Measurements from ENCODE around the gene UBAC1.

Gene UBAC1

DNA sequence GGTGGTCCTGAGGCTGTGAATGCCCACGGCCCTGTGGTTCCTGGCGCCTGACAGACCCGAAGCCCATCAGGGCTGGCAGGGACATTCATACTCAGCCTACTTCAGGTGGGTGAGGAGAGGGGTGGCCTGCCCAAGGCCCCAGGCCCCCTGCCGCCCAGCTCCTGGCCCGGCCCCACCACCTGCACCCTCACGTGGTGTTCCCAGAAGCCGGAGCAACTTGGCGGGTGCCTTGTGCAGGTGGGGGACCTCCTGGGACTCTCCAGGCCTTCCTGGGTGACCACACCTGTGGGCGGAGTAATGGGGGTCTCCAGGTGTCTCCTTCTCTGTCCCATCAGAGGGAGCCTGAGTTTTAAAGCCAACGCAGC lies 36.8 kb upstream of the UBAC1 start:
- Histone ChIP-seq H4K91ac (ENCODE audit: low read length) (peak overlapping the region; percentile 24), H3K36me3 (ENCODE audit: control insufficient read depth in 1 of 2, insufficient read depth in 2 of 2, low read depth in 1 of 2, low read length in 2 of 2) (peaks cover 0 to 4% of the 10 kb centered on the region in 2 experiments), H3K9ac (ENCODE audit: low read length) (no peak overlapping the region), H2BK120ac (ENCODE audit: low read depth, low read length) (no peak overlapping the region), H2AK5ac (ENCODE audit: low read length, severe bottlenecking) (no peak overlapping the region), H3K23ac (ENCODE audit: low read length in 2 of 2) (no peak overlapping the region), H3K79me1 (replicated peaks; ENCODE audit: low read length, poor library complexity, severe bottlenecking) (no peaks in the 10 kb centered on the region), H3K4me2 (ENCODE audit: low read length, poor library complexity, severe bottlenecking) (no peak overlapping the region), H3K9me3 (ENCODE audit: control insufficient read depth, low read length) (no peaks in the 10 kb centered on the region), H3K4me1 (ENCODE audit: control insufficient read depth, insufficient read depth, low read depth, low read length) (peaks cover 24% of the 10 kb centered on the region), H3K18ac (ENCODE audit: low read depth in 1 of 2, low read length in 2 of 2) (no peak overlapping the region), H3K14ac (ENCODE audit: low read length in 2 of 2) (no peak overlapping the region), H2BK12ac (ENCODE audit: low read length in 2 of 2) (peak overlapping the region in 1 of 2 experiments; percentile 64), H2BK5ac (ENCODE audit: low read depth, low read length, poor library complexity, severe bottlenecking) (no peak overlapping the region), H4K8ac (ENCODE audit: low read length) (no peak overlapping the region), H3K27ac (ENCODE audit: low read length, poor library complexity, severe bottlenecking) (no peak overlapping the region), H2AFZ (ENCODE audit: low read depth, low read length) (no peak overlapping the region), H2BK15ac (ENCODE audit: low read depth, poor library complexity, severe bottlenecking) (no peak overlapping the region), H3K4me3 (ENCODE audit: insufficient read depth in 1 of 2, low read depth in 1 of 2, low read length in 2 of 2) (no peak overlapping the region), H3K4ac (ENCODE audit: low read depth in 1 of 2, low read length in 2 of 2) (peak overlapping the region in 1 of 2 experiments; percentile 2), H3K27me3 (ENCODE audit: control insufficient read depth in 1 of 2, insufficient read depth in 1 of 2, low read length in 2 of 2) (no peaks in the 10 kb centered on the region)
- no peak for DNase-seq
- WGBS: 94% methylated on average over 9 of the region's 10 CpGs

DNA sequence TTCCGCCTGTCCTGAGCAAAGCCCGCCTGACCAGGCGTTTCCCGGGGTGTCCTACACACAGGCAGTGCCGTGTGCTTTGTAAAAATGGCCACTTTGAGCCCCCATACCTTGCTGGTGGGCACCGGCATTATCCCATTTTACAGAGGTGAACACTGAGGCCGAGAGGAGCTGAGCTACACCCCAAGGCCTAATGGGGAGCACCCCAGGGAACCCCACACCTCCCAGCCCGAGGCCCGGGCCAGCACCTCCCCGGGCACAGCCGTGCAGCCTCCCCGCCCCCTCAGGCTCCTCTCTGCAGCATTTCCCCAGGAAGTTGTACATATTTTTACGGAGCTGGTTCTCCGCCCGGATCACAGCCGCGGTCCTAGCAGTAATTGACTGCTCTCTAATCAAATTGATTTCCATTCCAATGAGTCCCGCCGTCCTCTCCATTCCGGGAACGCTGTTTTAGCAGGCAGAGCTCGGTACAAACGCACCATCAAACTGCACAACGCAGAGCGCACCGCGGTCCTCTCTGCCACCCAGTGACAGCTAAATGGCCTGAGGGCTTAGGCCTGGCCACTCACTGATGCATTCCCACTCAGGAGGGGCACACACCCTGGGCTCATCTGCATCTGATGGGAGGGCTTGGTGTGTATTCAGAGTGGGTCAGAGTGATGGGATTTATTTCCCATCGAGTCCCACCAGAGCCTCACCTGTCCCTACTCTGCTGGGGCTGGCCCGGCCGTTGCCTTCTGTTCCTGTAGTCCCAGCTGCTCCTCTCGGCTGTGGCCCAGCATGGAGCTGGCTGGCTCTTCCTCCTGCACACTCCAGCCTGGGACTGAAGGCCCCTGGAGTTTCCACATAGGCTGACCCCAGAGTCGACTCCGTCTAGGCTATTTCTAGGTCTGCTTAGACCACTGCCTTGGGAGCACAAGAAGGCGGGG lies 36.2 kb upstream of the UBAC1 start:
- no peak overlapping the region for H2BK120ac ChIP-seq (ENCODE audit: low read depth, low read length)
- H2BK12ac ChIP-seq (ENCODE audit: low read length in 2 of 2): peak overlapping the region in 1 of 2 experiments; percentile 64
- H2BK5ac ChIP-seq (ENCODE audit: low read depth, low read length, poor library complexity, severe bottlenecking): no peak overlapping the region
- no peak overlapping the region for H3K14ac ChIP-seq (ENCODE audit: low read length in 2 of 2)
- H2AK5ac ChIP-seq (ENCODE audit: low read length, severe bottlenecking): no peak overlapping the region
- no peaks in the 10 kb centered on the region for H3K79me1 ChIP-seq (replicated peaks; ENCODE audit: low read length, poor library complexity, severe bottlenecking)
- no peak overlapping the region for H4K8ac ChIP-seq (ENCODE audit: low read length)
- H3K4ac ChIP-seq (ENCODE audit: low read depth in 1 of 2, low read length in 2 of 2): peak overlapping the region in 1 of 2 experiments; percentile 4
- H3K4me3 ChIP-seq (ENCODE audit: insufficient read depth in 1 of 2, low read depth in 1 of 2, low read length in 2 of 2): no peak overlapping the region
- H3K23ac ChIP-seq (ENCODE audit: low read length in 2 of 2): no peak overlapping the region
- no peaks in the 10 kb centered on the region for H3K9me3 ChIP-seq (ENCODE audit: control insufficient read depth, low read length)
- H3K27ac ChIP-seq (ENCODE audit: low read length, poor library complexity, severe bottlenecking): no peak overlapping the region
- H2AFZ ChIP-seq (ENCODE audit: low read depth, low read length): no peak overlapping the region
- H3K4me2 ChIP-seq (ENCODE audit: low read length, poor library complexity, severe bottlenecking): no peak overlapping the region
- WGBS: 92% methylated on average over 34 of the region's 34 CpGs
- H3K4me1 ChIP-seq (ENCODE audit: control insufficient read depth, insufficient read depth, low read depth, low read length): peaks cover 26% of the 10 kb centered on the region
- no peaks in the 10 kb centered on the region for H3K27me3 ChIP-seq (ENCODE audit: control insufficient read depth in 1 of 2, insufficient read depth in 1 of 2, low read length in 2 of 2)
- peak overlapping the region; percentile 63 for H2BK15ac ChIP-seq (ENCODE audit: low read depth, poor library complexity, severe bottlenecking)
- H3K9ac ChIP-seq (ENCODE audit: low read length): no peak overlapping the region
- peak overlapping the region in 1 of 2 experiments; percentile 9 for H3K18ac ChIP-seq (ENCODE audit: low read depth in 1 of 2, low read length in 2 of 2)
- no peak for DNase-seq
- peak overlapping the region; percentile 24 for H4K91ac ChIP-seq (ENCODE audit: low read length)
- H3K36me3 ChIP-seq (ENCODE audit: control insufficient read depth in 1 of 2, insufficient read depth in 2 of 2, low read depth in 1 of 2, low read length in 2 of 2): peaks cover 0 to under 1% of the 10 kb centered on the region in 2 experiments

GRCh38 chr9:135995816-135996215 lies 34.6 kb upstream of the UBAC1 start:
- Histone ChIP-seq H3K36me3 (ENCODE audit: control insufficient read depth in 1 of 2, insufficient read depth in 2 of 2, low read depth in 1 of 2, low read length in 2 of 2) (no peaks in the 10 kb centered on the region), H3K79me1 (replicated peaks; ENCODE audit: low read length, poor library complexity, severe bottlenecking) (no peaks in the 10 kb centered on the region), H3K27ac (ENCODE audit: low read length, poor library complexity, severe bottlenecking) (no peak overlapping the region), H2BK120ac (ENCODE audit: low read depth, low read length) (peak overlapping the region; percentile 21), H2BK15ac (ENCODE audit: low read depth, poor library complexity, severe bottlenecking) (peak overlapping the region; percentile 66), H3K9me3 (ENCODE audit: control insufficient read depth, low read length) (no peaks in the 10 kb centered on the region), H3K4me1 (ENCODE audit: control insufficient read depth, insufficient read depth, low read depth, low read length) (peaks cover 29% of the 10 kb centered on the region), H3K4me2 (ENCODE audit: low read length, poor library complexity, severe bottlenecking) (no peak overlapping the region), H2AK5ac (ENCODE audit: low read length, severe bottlenecking) (no peak overlapping the region), H3K4ac (ENCODE audit: low read depth in 1 of 2, low read length in 2 of 2) (peak overlapping the region in 1 of 2 experiments; percentile 58), H2BK5ac (ENCODE audit: low read depth, low read length, poor library complexity, severe bottlenecking) (no peak overlapping the region), H2BK12ac (ENCODE audit: low read length in 2 of 2) (peak overlapping the region; percentile 1 to 28), H4K8ac (ENCODE audit: low read length) (no peak overlapping the region), H3K18ac (ENCODE audit: low read depth in 1 of 2, low read length in 2 of 2) (peak overlapping the region in 1 of 2 experiments; percentile 16), H3K4me3 (ENCODE audit: insufficient read depth in 1 of 2, low read depth in 1 of 2, low read length in 2 of 2) (no peak overlapping the region), H3K23ac (ENCODE audit: low read length in 2 of 2) (no peak overlapping the region), H3K27me3 (ENCODE audit: control insufficient read depth in 1 of 2, insufficient read depth in 1 of 2, low read length in 2 of 2) (no peaks in the 10 kb centered on the region), H3K9ac (ENCODE audit: low read length) (no peak overlapping the region), H4K91ac (ENCODE audit: low read length) (peak overlapping the region; percentile 64), H3K14ac (ENCODE audit: low read length in 2 of 2) (no peak overlapping the region), H2AFZ (ENCODE audit: low read depth, low read length) (no peak overlapping the region)
- no peak for DNase-seq
- WGBS: 95% methylated on average over 21 of the region's 21 CpGs

DNA sequence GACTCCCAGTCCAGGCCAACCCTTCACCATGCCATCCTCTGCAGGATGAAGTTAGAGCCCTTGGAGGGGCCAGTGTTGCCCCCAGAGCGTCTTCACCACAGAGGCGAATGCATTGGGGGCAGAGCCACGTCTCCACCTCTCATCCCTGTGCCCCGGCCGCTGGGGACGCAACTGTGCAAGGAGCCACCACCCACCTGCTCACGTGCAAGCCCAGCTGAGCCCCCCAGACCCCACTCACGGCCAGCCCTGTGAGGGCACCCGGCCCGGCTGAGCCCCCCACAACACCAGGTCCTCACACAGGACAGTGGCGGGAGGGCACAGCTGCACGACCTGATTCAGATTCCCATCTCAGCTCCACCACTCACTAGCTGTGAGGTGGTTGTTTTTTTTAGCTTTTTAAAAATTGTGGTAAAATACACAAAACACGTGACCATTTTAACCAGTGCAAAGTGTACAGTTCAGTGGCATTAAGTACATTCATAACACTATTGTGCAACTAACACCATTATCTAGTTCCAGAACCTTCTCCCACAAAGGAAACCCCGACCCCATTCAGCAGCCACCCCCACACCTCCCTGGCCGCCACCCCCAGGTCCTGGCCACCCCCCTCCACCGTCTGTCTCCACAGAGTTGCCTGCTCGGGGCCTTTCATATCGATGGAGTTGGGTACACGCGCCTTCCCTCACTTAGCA lies 33.5 kb upstream of the UBAC1 start:
- no peaks in the 10 kb centered on the region for H3K79me1 ChIP-seq (replicated peaks; ENCODE audit: low read length, poor library complexity, severe bottlenecking)
- peaks cover 0 to 7% of the 10 kb centered on the region in 2 experiments for H3K27me3 ChIP-seq (ENCODE audit: control insufficient read depth in 1 of 2, insufficient read depth in 1 of 2, low read length in 2 of 2)
- no peak for DNase-seq
- peak overlapping the region; percentile 88 for H4K8ac ChIP-seq (ENCODE audit: low read length)
- peak overlapping the region; percentile 21 for H2BK15ac ChIP-seq (ENCODE audit: low read depth, poor library complexity, severe bottlenecking)
- WGBS: 90% methylated on average over 14 of the region's 20 CpGs
- H3K4ac ChIP-seq (ENCODE audit: low read depth in 1 of 2, low read length in 2 of 2): peak overlapping the region; percentile 97 to 99
- peak overlapping the region; percentile 23 for H2AK5ac ChIP-seq (ENCODE audit: low read length, severe bottlenecking)
- H2BK12ac ChIP-seq (ENCODE audit: low read length in 2 of 2): peak overlapping the region; percentile 97 to 98
- no peak overlapping the region for H3K27ac ChIP-seq (ENCODE audit: low read length, poor library complexity, severe bottlenecking)
- H3K4me1 ChIP-seq (ENCODE audit: control insufficient read depth, insufficient read depth, low read depth, low read length): peaks cover 29% of the 10 kb centered on the region
- no peaks in the 10 kb centered on the region for H3K9me3 ChIP-seq (ENCODE audit: control insufficient read depth, low read length)
- H2BK5ac ChIP-seq (ENCODE audit: low read depth, low read length, poor library complexity, severe bottlenecking): no peak overlapping the region
- H3K4me2 ChIP-seq (ENCODE audit: low read length, poor library complexity, severe bottlenecking): no peak overlapping the region
- peak overlapping the region; percentile 100 for H2BK120ac ChIP-seq (ENCODE audit: low read depth, low read length)
- no peaks in the 10 kb centered on the region for H3K36me3 ChIP-seq (ENCODE audit: control insufficient read depth in 1 of 2, insufficient read depth in 2 of 2, low read depth in 1 of 2, low read length in 2 of 2)
- peak overlapping the region; percentile 96 to 98 for H3K18ac ChIP-seq (ENCODE audit: low read depth in 1 of 2, low read length in 2 of 2)
- no peak overlapping the region for H2AFZ ChIP-seq (ENCODE audit: low read depth, low read length)
- H3K14ac ChIP-seq (ENCODE audit: low read length in 2 of 2): peak overlapping the region in 1 of 2 experiments; percentile 29
- H3K4me3 ChIP-seq (ENCODE audit: insufficient read depth in 1 of 2, low read depth in 1 of 2, low read length in 2 of 2): no peak overlapping the region
- no peak overlapping the region for H3K9ac ChIP-seq (ENCODE audit: low read length)
- peak overlapping the region; percentile 99 for H4K91ac ChIP-seq (ENCODE audit: low read length)
- no peak overlapping the region for H3K23ac ChIP-seq (ENCODE audit: low read length in 2 of 2)
